ENCODE data around the gene GON4L. TPM values are rescaled to one million over a fixed set of nuclear protein-coding genes. Genes with fewer than 3 reads are reported as not detected.
"Not testable (repeated sequence)": the region's sequence is repeated elsewhere in the genome, so short reads cannot be mapped to it uniquely, and the experiment has no call there.

The GON4L gene
- total RNA-seq, 2 donors from 2014 or later, result 44.3 to 48.2 TPM

DNA sequence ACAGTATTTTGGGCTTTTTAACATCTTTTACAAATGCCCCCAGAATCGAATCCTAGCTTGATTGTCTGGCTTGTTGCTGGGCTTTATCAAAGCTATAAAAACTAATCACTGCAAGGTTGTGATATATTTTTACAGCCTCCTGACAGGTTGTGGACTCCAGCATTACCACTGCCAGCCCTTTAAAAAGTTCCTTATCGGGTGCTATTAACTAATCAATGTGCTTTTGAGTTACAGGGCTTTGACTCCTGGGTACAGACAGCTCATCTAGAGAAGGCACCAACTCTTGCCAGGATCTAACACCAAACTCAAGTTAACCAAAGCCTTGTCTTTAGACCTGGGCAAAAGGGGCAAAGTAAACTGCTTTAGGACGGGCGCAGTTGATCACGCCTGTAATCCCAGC lies 16.6 kb downstream of the GON4L start:
- no peak for DNase-seq (ENCODE audit: low spot score)
- intact Hi-C loops (cut with DNase I), result no loop called here

DNA sequence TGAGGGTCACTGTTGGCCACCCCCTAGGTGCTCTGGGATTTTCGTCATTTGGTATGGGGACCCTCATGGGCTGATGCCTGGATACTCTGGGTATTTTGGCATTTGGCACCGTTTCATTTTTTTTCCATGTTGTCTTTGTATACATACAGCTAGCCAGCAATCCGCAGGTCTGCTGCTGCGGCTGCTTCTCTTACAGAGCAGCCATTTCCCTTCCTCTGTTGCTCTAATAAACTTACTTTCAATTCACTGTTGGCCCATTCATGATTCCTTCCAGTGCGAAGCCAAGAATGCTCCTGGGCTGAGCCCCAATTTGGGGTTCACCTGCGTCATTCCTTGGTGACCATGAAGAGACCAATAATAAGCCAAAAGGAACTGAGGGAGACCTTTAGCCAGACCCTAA lies 21.5 kb downstream of the GON4L start:
- intact Hi-C loops (cut with DNase I), result no loop called here
- no peak for DNase-seq (ENCODE audit: low spot score)

DNA sequence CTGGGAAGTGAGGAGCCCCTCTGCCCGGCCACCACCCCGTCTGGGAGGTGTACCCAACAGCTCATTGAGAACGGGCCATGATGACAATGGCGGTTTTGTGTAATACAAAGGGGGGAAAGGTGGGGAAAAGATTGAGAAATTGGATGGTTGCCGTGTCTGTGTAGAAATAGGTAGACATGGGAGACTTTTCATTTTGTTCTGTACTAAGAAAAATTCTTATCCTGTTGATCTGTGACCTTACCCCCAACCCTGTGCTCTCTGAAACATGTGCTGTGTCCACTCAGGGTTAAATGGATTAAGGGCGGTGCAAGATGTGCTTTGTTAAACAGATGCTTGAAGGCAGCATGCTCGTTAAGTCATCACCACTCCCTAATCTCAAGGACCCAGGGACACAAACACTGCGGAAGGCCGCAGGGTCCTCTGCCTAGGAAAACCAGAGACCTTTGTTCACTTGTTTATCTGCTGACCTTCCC lies 22.1 kb downstream of the GON4L start:
- intact Hi-C loops (cut with DNase I), result loop anchor here in 1 of 2 donors (1.0 kb wide), 1 partner anchor 71 kb away; no protein-coding TSS in a partner anchor
- DNase-seq (ENCODE audit: low spot score), result not testable (repeated sequence)

DNA sequence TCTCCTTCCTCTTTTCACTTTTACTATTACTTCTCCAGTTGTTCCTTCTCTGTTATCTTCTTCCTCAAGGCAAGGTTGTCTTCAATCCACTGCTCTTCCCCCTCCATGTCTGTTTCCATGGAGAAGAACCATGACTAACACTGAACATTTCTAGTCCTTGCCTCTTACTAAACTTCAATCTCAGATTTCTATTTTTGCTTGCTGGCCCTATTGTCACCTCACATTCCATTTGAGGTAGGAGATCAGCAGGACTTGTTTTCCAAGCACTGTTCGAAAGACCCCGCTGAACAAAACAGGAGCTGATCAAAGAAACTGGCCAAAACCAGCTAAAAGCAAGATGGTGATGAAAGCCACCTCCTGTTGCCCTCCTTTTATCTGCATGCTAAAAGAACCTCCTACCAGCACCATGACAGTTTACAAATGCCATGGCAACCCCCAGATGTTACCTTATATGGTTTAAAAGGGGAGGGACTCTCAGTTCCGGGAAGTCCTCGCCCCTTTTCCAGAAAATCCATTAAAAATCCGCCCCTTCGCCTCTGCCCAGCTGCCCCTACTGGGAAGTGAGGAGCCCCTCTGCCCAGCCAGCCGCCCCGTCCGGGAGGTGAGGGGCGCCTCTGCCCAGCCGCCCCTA lies 22.6 kb downstream of the GON4L start:
- DNase-seq (ENCODE audit: low spot score), result no peak
- intact Hi-C loops (cut with DNase I), result loop anchor here in 1 of 2 donors (1.0 kb wide), 1 partner anchor 70 kb away; no protein-coding TSS in a partner anchor

DNA sequence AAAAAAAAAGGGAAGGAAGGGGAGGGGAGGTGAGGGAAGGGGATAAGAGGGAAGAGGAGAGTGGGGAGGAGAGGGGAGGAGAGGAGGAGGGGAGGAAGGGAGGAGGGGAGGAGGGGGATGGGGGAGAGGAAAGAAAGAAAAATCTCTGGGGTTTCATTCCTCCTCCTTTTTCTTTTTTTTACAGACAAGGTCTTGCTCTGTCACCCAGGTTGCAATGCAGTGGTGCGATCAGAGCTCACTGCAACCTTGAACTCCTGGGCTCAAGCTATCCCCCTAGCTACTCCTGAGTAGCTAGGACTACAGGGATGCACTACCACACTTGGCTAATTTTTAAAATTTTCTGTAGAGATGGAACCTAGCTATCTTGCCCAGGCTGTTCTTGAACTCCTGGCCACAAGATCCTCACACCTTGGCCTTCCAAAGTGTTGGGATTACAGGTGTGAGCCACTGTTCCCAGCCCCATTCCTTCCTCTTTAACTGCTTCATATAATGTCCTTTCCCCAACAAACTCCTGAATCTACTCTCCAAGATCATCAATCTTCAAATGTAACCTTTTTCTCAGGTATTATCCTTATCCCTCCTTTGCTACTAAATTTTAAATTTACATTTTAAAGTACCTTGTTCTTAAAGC lies 23.2 kb downstream of the GON4L start:
- intact Hi-C loops (cut with DNase I), result loop anchor here in 1 of 2 donors (1.0 kb wide), 1 partner anchor 69 kb away; no protein-coding TSS in a partner anchor
- no peak for DNase-seq (ENCODE audit: low spot score)

GRCh38 chr1:155831279-155831976 lies 25.6 kb downstream of the GON4L start:
- DNase-seq (ENCODE audit: low spot score), result no peak
- intact Hi-C loops (cut with DNase I), result no loop called here

- DNase-seq (ENCODE audit: low spot score), result no peak
- intact Hi-C loops (cut with DNase I), result no loop called here
These were observed 29.6 kb downstream of the GON4L start for GRCh38 chr1:155827450-155827849.

DNA sequence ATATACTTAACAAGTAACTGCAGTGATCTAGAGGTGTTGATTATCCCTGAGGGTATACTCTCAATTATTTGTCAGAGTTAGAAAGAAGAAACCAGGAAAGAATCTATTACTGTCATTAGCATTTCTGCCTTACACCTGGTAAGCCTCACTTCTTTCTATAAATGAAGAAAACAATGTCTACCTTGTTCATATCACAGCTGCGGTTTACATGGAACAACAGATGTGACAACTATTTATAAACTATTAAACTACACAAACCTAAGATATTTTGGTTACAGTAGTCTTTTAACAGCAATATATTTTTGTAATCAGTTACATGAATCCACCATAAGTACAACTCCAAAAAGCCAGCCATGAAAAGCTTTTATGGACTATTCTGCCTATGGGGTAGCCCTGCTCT lies 40.7 kb downstream of the GON4L start:
- DNase-seq (ENCODE audit: low spot score), result no peak
- intact Hi-C loops (cut with DNase I), result no loop called here

DNA sequence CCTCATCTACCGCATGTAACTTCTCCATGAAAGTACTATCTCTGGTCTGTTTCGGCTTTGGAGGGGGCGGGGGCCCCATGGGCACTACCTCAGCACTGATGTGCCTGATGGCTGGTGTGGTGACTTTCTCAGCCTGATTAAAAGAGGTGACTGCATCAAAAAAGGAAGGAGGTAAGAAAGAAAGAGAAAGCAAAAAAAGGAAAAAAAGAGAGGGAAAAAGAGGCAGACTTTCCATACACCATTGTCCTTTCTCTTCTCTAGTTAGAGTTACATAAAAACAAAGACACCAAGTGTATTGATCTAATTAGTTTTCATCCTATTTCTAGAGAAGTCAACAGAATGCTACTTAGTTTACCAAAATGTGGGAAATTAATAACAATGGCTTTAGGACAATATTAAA lies 43.3 kb downstream of the GON4L start:
- no peak for DNase-seq (ENCODE audit: low spot score)
- intact Hi-C loops (cut with DNase I), result no loop called here

DNA sequence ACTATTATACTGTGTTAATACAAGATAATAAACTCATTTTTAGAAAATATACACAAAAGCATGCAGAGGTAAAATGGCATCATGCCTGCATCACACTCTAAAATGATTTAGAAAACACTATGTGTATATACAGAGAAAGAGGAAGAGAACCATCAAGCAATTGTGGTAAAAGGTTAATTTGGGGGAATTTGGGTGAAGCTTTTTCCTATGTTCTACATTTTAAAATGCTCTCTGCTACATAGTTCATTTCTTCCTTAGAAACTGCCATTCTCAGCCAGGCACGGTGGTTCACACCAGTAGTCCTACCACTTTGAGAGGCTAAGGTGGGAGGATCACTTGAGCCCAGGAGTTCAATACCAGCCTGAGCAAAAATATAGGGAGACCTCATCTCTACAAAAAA lies 44.1 kb downstream of the GON4L start:
- intact Hi-C loops (cut with DNase I), result no loop called here
- no peak for DNase-seq (ENCODE audit: low spot score)

GRCh38 chr1:155809088-155809487 lies 47.9 kb downstream of the GON4L start:
- DNase-seq (ENCODE audit: low spot score), result no peak
- intact Hi-C loops (cut with DNase I), result loop anchor here in 1 of 2 donors (10.0 kb wide), 1 partner anchor 274 kb away; no protein-coding TSS in a partner anchor

- no peak for DNase-seq (ENCODE audit: low spot score)
- intact Hi-C loops (cut with DNase I), result loop anchor here in 1 of 2 donors (10.0 kb wide), 1 partner anchor 266 kb away; no protein-coding TSS in a partner anchor
These were observed 55.9 kb downstream of the GON4L start for GRCh38 chr1:155801149-155801548.

DNA sequence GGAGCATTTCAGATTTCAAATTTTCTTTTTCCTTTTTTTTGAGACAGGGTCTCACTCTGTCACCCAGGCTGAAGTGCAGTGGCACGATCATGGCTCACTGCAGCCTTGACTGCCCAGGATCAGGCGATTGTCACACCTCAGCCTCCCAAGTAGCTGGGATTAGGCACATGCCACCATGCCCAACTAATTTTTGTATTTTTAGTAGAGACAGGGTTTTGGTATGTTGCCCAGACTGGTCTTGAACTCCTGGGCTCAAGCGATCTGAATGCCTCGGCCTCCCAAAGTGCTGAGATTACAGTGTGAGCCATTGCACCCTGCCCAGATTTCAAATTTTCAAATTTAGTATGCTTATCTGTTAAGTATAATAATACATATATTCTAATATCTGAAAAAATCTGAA lies 61.4 kb downstream of the GON4L start:
- intact Hi-C loops (cut with DNase I), result not testable (repeated sequence)

GRCh38 chr1:155794605-155795245 lies 62.3 kb downstream of the GON4L start:
- DNase-seq (ENCODE audit: low spot score), result no peak
- intact Hi-C loops (cut with DNase I), result no loop called here

More for the DNA sequence above, 61.4 kb downstream of the GON4L start:
- not testable (repeated sequence) for DNase-seq (ENCODE audit: low spot score)

GRCh38 chr1:155793213-155793612 lies 63.8 kb downstream of the GON4L start:
- intact Hi-C loops (cut with DNase I), result no loop called here
- no peak for DNase-seq (ENCODE audit: low spot score)

- DNase-seq (ENCODE audit: low spot score), result no peak
- intact Hi-C loops (cut with DNase I), result no loop called here
These were observed 79.4 kb downstream of the GON4L start for GRCh38 chr1:155777582-155777981.

DNA sequence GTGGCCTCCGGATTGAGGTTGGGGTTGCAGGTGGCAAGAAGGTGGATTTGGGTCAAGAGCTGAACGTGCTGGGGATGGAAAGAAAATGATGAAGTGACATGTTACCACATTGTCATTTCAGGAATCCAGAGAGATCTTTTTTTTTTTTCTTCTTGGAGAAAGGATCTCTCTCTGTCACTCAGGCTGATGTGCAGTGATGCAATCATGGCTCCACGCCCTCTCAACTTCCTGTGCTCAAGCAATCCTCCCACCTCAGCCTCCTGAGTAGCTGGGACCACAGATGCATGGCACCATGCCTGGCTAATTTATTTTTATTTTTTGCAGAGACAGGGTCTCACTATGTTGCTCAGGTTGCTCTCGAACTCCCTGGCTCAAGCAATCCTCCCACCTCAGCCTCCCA lies 80.6 kb downstream of the GON4L start:
- intact Hi-C loops (cut with DNase I), result no loop called here
- DNase-seq (ENCODE audit: low spot score), result no peak

DNA sequence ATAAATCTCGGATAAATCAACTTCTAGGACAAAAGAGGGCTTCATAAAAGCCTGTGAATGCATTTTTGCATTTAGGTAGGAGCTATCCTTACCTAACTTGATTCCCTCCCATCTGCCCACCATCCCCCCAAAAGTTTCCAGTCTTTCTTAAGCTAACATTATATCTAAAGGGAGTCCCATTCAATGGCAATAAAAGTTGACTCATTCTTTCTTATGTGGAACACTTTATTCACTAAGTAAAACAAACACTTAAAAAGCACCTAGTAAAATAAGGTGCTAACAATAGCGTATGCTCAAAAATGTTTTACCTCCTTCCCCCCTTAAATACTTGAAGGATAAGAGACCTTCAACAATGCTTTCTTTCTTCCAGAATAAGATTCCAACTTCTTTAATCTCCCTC lies 83.8 kb downstream of the GON4L start:
- intact Hi-C loops (cut with DNase I), result no loop called here
- DNase-seq (ENCODE audit: low spot score), result no peak

DNA sequence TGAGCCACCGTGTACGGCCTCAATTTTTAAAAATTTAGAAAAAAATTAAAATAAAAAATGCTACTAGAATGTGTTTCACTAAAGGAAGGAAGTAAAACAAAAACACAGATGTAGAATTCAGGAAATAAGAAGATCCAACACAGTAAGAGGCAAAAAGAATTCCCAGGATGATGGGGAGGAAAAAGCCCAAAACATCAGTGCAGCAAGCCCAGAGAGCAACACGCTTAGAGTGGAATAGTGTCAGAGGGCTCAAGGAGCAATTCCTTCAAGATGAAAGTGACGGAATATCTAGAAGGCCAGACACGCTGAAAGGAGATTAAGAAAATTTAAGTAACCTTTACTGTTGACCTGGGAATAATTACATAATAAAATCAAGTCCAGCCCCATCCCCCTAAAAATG lies 87.8 kb downstream of the GON4L start:
- no peak for DNase-seq (ENCODE audit: low spot score)
- intact Hi-C loops (cut with DNase I), result no loop called here

Measured in posterior vena cava (tissue), 2 donors.